ENCODE results near the gene OR13C9.

Gene OR13C9

DNA sequence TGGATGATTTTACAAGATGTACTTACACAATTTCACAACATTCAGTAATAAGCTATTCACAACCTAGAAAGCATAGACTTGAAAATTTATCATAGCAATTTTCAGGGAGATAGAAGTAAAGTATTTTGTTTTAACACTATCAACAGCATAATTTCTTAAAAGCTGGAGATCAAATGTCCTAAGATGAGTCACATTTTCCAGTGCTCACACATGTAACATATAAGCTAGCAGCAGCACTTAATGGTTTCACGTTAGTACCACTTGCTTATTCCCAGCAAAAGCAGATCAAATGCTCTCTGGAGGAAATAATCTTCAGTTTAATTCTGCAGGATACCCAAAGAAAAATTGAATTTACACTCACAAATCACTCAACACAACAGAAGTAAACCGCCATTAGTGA, 42.5 kb downstream of the OR13C9 start:
- TF ChIP-seq, protein P1, sequence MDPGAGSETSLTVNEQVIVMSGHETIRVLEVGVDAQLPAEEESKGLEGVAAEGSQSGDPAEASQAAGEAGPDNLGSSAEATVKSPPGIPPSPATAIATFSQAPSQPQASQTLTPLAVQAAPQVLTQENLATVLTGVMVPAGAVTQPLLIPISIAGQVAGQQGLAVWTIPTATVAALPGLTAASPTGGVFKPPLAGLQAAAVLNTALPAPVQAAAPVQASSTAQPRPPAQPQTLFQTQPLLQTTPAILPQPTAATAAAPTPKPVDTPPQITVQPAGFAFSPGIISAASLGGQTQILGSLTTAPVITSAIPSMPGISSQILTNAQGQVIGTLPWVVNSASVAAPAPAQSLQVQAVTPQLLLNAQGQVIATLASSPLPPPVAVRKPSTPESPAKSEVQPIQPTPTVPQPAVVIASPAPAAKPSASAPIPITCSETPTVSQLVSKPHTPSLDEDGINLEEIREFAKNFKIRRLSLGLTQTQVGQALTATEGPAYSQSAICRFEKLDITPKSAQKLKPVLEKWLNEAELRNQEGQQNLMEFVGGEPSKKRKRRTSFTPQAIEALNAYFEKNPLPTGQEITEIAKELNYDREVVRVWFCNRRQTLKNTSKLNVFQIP (CRISPR knock-in tag; IDR thresholded peaks at IDR 0.05; ENCODE audit: borderline replicate concordance, low read depth) = no peak
- TF ChIP-seq BACH2 (CRISPR knock-in tag; IDR thresholded peaks at IDR 0.05; ENCODE audit: borderline replicate concordance) = no peak
- TF ChIP-seq TOX (CRISPR knock-in tag; IDR thresholded peaks at IDR 0.05; ENCODE audit: borderline replicate concordance) = no peak
- no peak for TF ChIP-seq ARNTL (CRISPR knock-in tag; IDR thresholded peaks at IDR 0.05; ENCODE audit: borderline replicate concordance, low read depth)
- TF ChIP-seq ZNF565 (CRISPR knock-in tag; conservative IDR thresholded peaks at IDR 0.05; ENCODE audit: low read depth) = no peak
- TF ChIP-seq TCF4 (CRISPR knock-in tag; IDR thresholded peaks at IDR 0.05; ENCODE audit: borderline replicate concordance) = no peak
- TF ChIP-seq ESRRG (CRISPR knock-in tag; IDR thresholded peaks at IDR 0.05) = no peak
- no peak for TF ChIP-seq ZFP3 (CRISPR knock-in tag; IDR thresholded peaks at IDR 0.05)
- TF ChIP-seq ZNF70 (CRISPR knock-in tag; IDR thresholded peaks at IDR 0.05) = no peak
- TF ChIP-seq, protein P2, sequence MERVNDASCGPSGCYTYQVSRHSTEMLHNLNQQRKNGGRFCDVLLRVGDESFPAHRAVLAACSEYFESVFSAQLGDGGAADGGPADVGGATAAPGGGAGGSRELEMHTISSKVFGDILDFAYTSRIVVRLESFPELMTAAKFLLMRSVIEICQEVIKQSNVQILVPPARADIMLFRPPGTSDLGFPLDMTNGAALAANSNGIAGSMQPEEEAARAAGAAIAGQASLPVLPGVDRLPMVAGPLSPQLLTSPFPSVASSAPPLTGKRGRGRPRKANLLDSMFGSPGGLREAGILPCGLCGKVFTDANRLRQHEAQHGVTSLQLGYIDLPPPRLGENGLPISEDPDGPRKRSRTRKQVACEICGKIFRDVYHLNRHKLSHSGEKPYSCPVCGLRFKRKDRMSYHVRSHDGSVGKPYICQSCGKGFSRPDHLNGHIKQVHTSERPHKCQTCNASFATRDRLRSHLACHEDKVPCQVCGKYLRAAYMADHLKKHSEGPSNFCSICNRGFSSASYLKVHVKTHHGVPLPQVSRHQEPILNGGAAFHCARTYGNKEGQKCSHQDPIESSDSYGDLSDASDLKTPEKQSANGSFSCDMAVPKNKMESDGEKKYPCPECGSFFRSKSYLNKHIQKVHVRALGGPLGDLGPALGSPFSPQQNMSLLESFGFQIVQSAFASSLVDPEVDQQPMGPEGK (CRISPR knock-in tag; IDR thresholded peaks at IDR 0.05; ENCODE audit: borderline replicate concordance) = no peak
- no peak for TF ChIP-seq CSDC2 (CRISPR knock-in tag; IDR thresholded peaks at IDR 0.05)
- TF ChIP-seq ZNF8 (CRISPR knock-in tag; IDR thresholded peaks at IDR 0.05) = no peak
- TF ChIP-seq ZFP30 (CRISPR knock-in tag; IDR thresholded peaks at IDR 0.05) = no peak
- TF ChIP-seq ZC3H10 (CRISPR knock-in tag; IDR thresholded peaks at IDR 0.05) = no peak
- TF ChIP-seq, protein P3, sequence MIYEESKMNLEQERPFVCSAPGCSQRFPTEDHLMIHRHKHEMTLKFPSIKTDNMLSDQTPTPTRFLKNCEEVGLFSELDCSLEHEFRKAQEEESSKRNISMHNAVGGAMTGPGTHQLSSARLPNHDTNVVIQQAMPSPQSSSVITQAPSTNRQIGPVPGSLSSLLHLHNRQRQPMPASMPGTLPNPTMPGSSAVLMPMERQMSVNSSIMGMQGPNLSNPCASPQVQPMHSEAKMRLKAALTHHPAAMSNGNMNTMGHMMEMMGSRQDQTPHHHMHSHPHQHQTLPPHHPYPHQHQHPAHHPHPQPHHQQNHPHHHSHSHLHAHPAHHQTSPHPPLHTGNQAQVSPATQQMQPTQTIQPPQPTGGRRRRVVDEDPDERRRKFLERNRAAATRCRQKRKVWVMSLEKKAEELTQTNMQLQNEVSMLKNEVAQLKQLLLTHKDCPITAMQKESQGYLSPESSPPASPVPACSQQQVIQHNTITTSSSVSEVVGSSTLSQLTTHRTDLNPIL (CRISPR knock-in tag; IDR thresholded peaks at IDR 0.05; ENCODE audit: low read depth) = no peak

DNA sequence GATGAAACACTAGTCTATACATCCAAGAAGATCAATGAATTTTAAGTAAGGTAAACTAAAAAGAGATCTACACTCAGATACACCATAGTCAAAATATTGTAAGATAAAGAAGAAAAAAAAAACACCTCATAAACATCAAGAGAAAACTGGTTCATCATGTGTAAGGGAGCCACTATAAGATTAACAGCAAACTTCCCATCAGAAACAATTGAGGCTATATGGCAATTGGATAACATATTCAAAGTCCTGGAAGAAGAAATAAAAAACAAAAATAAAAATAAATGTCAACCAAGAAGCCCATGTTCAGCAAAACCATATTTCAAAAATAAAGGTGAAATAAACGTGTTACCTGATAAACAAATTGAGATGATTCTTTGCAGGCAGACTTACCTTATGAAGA, 45.4 kb downstream of the OR13C9 start:
- no peak for TF ChIP-seq RARB (CRISPR knock-in tag; IDR thresholded peaks at IDR 0.05)
- TF ChIP-seq TCF4 (CRISPR knock-in tag; IDR thresholded peaks at IDR 0.05; ENCODE audit: borderline replicate concordance) = no peak
- no peak for TF ChIP-seq ZC3H10 (CRISPR knock-in tag; IDR thresholded peaks at IDR 0.05)
- TF ChIP-seq, protein P4, sequence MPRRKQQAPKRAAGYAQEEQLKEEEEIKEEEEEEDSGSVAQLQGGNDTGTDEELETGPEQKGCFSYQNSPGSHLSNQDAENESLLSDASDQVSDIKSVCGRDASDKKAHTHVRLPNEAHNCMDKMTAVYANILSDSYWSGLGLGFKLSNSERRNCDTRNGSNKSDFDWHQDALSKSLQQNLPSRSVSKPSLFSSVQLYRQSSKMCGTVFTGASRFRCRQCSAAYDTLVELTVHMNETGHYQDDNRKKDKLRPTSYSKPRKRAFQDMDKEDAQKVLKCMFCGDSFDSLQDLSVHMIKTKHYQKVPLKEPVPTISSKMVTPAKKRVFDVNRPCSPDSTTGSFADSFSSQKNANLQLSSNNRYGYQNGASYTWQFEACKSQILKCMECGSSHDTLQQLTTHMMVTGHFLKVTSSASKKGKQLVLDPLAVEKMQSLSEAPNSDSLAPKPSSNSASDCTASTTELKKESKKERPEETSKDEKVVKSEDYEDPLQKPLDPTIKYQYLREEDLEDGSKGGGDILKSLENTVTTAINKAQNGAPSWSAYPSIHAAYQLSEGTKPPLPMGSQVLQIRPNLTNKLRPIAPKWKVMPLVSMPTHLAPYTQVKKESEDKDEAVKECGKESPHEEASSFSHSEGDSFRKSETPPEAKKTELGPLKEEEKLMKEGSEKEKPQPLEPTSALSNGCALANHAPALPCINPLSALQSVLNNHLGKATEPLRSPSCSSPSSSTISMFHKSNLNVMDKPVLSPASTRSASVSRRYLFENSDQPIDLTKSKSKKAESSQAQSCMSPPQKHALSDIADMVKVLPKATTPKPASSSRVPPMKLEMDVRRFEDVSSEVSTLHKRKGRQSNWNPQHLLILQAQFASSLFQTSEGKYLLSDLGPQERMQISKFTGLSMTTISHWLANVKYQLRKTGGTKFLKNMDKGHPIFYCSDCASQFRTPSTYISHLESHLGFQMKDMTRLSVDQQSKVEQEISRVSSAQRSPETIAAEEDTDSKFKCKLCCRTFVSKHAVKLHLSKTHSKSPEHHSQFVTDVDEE (CRISPR knock-in tag; IDR thresholded peaks at IDR 0.05) = no peak
- TF ChIP-seq ZNF70 (CRISPR knock-in tag; IDR thresholded peaks at IDR 0.05) = no peak
- TF ChIP-seq ZNF8 (CRISPR knock-in tag; IDR thresholded peaks at IDR 0.05) = no peak
- TF ChIP-seq SNAI2 (CRISPR knock-in tag; IDR thresholded peaks at IDR 0.05) = no peak
- TF ChIP-seq, protein P3 (CRISPR knock-in tag; IDR thresholded peaks at IDR 0.05; ENCODE audit: low read depth) = no peak
- TF ChIP-seq, protein P1 (CRISPR knock-in tag; IDR thresholded peaks at IDR 0.05; ENCODE audit: borderline replicate concordance, low read depth) = no peak
- no peak for TF ChIP-seq BACH2 (CRISPR knock-in tag; IDR thresholded peaks at IDR 0.05; ENCODE audit: borderline replicate concordance)
- TF ChIP-seq PPARA (CRISPR knock-in tag; IDR thresholded peaks at IDR 0.05; ENCODE audit: borderline replicate concordance) = no peak
- no peak for TF ChIP-seq OSR1 (CRISPR knock-in tag; IDR thresholded peaks at IDR 0.05)
- TF ChIP-seq, protein P5, sequence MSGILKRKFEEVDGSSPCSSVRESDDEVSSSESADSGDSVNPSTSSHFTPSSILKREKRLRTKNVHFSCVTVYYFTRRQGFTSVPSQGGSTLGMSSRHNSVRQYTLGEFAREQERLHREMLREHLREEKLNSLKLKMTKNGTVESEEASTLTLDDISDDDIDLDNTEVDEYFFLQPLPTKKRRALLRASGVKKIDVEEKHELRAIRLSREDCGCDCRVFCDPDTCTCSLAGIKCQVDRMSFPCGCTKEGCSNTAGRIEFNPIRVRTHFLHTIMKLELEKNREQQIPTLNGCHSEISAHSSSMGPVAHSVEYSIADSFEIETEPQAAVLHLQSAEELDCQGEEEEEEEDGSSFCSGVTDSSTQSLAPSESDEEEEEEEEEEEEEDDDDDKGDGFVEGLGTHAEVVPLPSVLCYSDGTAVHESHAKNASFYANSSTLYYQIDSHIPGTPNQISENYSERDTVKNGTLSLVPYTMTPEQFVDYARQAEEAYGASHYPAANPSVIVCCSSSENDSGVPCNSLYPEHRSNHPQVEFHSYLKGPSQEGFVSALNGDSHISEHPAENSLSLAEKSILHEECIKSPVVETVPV (CRISPR knock-in tag; IDR thresholded peaks at IDR 0.05) = no peak
- no peak for TF ChIP-seq ESRRG (CRISPR knock-in tag; IDR thresholded peaks at IDR 0.05)
- TF ChIP-seq TOX (CRISPR knock-in tag; IDR thresholded peaks at IDR 0.05; ENCODE audit: borderline replicate concordance) = no peak
- no peak for TF ChIP-seq GLIS3 (CRISPR knock-in tag; IDR thresholded peaks at IDR 0.05)
- TF ChIP-seq ZFP3 (CRISPR knock-in tag; IDR thresholded peaks at IDR 0.05) = no peak
- no peak for ATAC-seq

More for the DNA sequence above, 42.5 kb downstream of the OR13C9 start:
- no peak for ATAC-seq

Measured in SK-N-SH treated with all-trans-retinoic acid at 6 μM for 48 hours (cell line).